VCaP (cell line): ENCODE results near the gene ADAMTS8.

Experiments
- H3K27ac ChIP-seq: fragments of 450-650 bp; 2 replicates; pipeline ENCODE4 v1.5.1; 2017
- TF ChIP-seq, protein P1 (sequence below): fragments of 450-650 bp; conservative IDR thresholded peaks from 2 replicates; pipeline ENCODE4 v1.5.1; 2017; ENCODE audit warnings: mild to moderate bottlenecking, moderate library complexity

The ADAMTS8 gene

DNA sequence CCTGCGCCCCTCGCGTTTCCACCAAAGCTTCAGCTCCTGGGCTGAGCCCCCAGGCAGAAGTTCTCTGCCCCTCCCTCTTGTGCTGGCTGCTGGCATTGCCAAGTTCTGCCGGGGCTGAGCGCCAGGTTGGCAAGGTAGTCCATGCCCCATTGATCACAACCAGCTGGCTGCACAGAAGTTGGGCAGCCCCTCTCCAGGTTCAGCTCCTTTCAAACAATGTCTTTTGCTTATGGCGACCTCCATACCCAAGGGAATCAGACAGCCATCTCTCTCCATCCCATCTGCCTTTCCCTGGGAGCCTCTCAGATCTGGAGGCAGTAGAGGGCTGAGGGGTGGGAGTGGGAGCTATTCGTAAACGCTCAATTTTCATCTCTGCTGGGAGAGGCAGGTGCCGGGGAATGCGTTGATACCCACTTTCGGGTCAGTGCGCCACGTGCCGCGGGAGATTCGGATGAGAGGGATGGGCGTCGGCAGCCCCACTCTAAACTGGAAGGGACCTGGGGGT, 1.5 kb downstream of the ADAMTS8 start:
- no peak overlapping the region for H3K27ac ChIP-seq
- TF ChIP-seq, protein P1, sequence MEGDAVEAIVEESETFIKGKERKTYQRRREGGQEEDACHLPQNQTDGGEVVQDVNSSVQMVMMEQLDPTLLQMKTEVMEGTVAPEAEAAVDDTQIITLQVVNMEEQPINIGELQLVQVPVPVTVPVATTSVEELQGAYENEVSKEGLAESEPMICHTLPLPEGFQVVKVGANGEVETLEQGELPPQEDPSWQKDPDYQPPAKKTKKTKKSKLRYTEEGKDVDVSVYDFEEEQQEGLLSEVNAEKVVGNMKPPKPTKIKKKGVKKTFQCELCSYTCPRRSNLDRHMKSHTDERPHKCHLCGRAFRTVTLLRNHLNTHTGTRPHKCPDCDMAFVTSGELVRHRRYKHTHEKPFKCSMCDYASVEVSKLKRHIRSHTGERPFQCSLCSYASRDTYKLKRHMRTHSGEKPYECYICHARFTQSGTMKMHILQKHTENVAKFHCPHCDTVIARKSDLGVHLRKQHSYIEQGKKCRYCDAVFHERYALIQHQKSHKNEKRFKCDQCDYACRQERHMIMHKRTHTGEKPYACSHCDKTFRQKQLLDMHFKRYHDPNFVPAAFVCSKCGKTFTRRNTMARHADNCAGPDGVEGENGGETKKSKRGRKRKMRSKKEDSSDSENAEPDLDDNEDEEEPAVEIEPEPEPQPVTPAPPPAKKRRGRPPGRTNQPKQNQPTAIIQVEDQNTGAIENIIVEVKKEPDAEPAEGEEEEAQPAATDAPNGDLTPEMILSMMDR, result no peak

DNA sequence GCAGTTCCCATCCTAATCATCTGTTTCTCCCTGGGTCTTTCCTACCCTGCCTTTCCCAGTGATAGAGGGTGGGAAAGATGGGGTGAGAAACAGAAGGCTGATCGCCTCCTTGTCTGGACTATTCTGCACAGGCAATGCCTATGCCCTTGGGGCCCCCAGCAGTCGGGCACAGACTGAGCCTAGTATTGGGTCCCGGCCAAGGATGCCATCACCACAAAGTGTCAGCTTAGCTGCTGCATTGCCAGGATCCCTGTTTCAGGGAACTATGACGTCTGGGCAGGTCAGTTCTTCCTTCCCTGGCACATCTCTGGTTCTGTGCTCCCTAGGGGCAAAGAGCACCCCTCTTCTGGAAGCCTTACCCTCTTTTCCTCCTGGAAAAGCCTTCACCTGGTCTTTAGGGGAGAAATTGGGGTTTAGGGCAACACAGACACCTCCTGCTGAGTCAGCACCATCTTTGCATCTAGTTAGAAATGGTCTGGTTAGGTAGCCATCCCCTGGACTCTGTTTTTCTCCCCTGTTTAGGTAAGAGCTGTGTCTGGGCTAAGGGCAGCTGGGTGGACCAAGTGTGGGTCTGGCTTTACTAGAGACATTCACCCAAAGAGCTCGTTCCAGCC, 2.1 kb downstream of the ADAMTS8 start:
- TF ChIP-seq, protein P1, result no peak
- H3K27ac ChIP-seq, result no peak overlapping the region

DNA sequence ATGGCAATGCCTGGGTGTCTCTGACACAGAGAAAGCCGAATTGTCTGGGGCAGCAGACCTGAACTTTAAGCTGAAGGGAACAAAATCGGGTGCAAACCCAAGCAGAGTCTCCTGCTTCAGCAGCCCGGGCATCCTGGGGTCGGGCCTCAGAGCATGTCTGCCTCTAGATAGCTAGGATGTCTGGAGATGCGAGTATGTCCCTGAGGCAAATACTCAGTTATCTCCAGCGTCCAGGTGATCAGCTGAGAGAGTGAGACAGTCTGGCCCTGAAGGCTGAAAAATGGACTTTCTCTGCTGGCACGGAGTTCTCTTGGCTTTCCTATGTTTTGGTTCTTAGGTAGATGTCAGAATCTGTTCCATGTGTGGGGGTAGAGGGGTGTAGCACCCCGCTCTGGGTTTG, 3.3 kb downstream of the ADAMTS8 start:
- TF ChIP-seq, protein P1, result no peak
- no peak overlapping the region for H3K27ac ChIP-seq

DNA sequence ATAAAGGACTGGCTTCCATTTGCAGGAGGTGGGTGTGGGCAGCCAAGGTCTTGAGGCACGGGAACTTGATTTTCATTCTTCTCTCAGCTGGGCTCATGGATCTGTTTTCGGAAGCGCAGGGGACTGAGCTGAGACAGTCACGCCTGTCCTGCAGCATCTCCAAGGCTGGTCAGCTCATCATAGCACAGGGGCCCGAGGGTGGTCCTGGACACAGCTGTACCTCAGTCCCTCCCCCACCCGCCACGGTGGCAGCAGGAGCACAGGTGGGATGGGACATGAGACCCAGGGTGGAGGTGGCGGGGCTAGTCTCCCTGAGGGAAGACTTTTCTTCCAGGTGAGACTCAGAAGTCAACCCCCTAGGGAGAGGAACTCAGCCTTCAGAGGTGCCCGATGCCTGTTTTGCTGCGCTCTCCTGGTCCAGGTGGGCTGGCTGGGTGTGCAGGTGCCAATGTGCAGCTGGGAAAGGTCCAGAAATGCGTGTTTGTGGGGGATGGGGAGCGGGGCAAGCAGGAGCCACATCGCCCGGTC, 3.7 kb downstream of the ADAMTS8 start:
- TF ChIP-seq, protein P1, result no peak
- H3K27ac ChIP-seq, result no peak overlapping the region

DNA sequence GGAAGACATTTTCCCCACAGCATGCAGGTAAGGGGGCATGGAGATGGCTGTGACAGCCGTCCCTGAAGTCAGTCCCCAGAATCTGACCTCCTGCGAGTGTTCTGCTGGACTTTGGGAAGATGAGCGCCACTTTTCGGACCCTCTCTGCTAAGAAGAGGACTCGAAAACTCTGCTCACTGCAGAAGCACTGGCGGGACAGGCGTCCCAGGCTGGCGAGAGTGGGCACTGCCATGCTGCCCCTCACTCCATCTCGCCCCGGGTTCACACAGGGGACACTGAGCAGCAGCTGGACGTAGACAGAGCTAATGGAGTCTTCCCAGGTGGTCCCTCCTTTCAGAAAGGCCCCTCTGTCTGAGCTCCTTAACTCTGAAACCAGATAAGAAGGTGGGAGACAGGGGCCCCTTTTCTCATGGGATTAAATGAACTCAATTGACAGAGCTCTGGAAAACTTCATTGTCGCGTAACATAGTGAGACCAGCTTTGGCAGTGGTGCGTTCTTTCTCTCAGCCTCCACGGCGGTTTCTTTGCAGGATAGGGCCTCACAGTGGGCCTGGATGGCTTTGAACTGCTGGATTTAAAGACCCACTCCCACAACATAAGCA, 4.8 kb downstream of the ADAMTS8 start:
- TF ChIP-seq, protein P1, result no peak
- H3K27ac ChIP-seq, result no peak overlapping the region

DNA sequence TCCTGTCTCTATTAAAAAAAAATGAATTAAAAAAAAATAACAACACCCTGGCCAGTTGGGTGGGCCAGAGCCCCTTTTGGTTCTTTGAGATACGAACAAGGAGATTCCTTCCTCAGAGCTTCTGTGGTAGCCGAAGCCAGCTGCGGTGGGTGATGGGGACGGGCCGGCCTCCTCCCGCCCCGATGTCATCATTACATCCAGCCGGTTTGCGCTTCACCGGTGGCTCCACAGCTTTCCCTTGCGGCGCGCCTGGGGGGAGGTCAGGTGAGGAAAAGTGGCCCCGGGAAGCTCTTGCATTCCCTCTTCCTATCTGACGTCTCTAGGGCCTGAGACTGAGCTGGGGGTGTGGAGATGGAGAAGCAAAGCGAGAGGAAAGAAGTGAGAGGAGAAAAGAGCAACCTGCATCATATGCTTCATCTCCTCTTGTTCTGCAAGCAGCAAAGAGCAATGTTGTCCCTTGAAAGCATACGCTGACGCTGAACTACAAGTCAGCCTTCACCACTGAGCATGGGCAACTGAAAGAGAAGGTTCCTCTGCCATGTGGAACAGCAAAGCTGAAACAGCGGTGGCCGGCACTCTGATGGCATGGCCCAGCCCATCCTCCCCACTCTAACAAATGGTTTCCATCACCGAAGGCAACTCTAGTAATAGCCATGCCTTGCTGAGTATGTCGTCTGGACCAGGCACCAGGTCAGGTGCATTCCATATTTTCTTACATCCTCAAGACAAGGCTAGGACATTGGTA, 6.0 kb downstream of the ADAMTS8 start:
- H3K27ac ChIP-seq, result no peak overlapping the region
- TF ChIP-seq, protein P1, result no peak

DNA sequence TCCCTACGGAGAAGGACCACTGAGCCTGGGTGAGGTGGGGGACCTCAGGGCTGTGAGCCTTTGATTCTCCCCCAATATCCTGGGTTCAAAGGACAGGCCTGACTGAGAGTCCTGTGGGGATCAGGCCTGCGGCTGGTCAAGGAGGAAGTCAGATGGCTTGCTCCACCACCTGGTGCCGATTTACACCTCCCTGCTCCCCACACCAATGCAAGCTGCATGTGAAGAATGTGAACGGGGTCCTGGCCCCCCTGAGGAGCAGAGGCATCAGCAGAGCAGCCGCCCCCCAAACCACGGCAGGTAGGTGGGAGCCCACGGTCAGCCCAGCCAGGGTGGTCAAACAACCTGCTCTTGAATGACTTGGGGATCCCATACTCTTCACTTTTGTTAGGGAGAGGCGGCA, 6.7 kb downstream of the ADAMTS8 start:
- no peak overlapping the region for H3K27ac ChIP-seq
- TF ChIP-seq, protein P1, result no peak
